C1 segment of cervical spinal cord (tissue), 14 donors: ENCODE measurements around the gene UBE2L5.
A peak's percentile ranks its signal among the peaks of the same experiment; 100 is the strongest.

ENCODE experiments used
- DNase-seq, 14 donors: peaks; one replicate each; lab custom pipeline; 2025; lab: John Stamatoyannopoulos, UW

Gene UBE2L5

GRCh38 chr13:30422054-30422839, at the start of gene UBE2L5:
UBE2L5 (plus strand) TSS chr13:30422493; CDS start chr13:30427991, 5,498 bp downstream.
- peak in 13 of 14 donors; percentile 9 to 86 (median 64) for DNase-seq

GRCh38 chr13:30373727-30374126, 48.6 kb upstream of the UBE2L5 start:
- DNase-seq: no peak

DNA sequence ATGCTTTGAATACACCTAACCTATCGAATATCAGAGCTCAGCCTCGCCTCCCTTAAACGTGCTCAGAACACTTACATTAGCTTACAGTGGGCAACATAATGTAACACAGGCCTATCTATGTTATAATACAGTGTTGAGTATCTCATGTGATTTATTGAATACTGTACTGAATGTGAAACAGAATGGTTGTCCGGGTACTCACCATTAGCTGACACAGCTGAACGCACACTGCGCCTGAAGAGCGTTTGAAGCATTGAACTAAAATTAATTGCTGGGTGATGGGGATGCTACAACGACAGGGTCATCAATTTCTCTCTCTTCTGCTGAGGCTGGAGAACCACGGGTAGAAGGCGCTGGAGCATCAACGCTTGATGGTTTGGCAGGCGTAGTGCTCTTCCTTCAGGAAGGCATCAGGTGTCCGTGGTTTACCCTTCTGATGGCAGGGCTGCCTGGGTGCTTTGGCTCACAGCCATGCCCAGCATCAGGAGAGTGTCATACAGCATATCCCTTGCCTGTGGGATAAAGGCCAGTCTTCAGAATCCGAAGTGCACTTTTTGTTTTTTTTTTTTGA, 46.9 kb upstream of the UBE2L5 start:
- no peak for DNase-seq

- DNase-seq: no peak
These were observed 45.6 kb upstream of the UBE2L5 start for GRCh38 chr13:30376426-30377311.

DNA sequence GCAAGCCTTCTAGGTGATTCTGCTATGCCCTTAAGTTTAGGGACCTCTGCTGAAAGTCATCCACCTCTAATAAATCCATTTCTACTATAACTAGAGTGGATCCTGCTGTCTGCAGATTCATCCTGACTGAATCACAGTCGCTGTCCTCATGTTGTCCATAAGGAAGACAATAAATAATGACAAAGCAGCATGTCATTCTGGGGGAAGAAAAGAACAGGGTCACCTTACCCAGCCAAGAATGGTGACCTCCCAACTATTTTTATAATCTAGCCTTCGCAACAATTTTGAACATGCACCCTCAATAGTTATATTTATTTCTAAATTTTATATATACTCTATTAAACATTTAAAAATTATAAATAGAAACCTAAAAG, 45.0 kb upstream of the UBE2L5 start:
- no peak for DNase-seq

DNA sequence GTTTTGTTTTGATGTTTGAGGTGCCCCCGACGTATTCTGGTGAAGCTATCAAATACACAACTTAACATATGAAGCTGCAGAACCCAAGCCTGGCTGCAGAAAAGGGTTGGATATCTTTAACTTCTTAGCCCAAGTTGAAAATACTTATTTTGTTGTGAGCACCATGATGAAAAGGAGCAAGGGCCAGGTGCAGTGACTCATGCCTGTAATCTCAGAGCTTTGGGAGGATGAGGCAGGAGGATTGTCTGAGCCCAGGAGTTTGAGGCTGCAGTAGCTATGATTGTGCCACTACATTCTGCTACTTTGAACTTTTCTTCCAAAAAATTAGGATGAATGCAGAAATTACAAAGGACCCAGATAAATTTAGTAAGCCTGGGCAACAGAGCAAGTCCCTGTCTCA, 44.1 kb upstream of the UBE2L5 start:
- DNase-seq: no peak

- DNase-seq: no peak
These were observed 41.2 kb upstream of the UBE2L5 start for GRCh38 chr13:30381049-30381448.

DNA sequence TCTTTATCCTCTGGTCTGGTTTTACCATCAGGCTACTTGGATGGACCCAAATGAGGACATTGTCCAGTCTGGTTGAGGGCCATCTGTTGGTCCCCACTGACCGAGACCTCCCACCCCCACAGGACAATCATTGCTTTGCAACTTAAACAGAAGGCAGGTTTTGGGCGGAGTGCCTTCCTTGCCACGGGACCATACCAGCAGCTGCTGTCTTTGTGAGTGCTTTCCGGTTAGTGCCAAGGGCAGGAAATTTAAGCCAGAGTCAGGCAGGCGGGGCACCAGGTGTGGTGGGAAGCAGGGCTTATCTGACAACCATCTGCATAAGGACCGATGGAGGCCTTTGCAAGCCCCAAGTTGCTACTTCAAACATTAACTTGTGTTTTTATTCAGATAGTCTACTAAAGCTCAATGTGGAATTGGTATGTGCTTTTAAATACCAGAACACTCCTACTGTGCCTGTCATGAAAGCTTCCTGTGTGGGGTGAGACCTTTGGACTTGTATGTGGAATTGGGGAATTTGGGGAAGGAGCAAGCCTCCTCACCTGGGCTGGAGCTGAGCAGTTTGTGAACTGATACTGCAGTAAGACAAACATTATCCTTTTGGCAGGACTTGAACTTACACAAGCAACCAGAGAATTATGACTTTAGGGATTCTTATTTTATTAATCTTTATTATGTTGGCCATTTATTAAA, 39.3 kb upstream of the UBE2L5 start:
- no peak for DNase-seq

GRCh38 chr13:30388406-30389283, 33.6 kb upstream of the UBE2L5 start:
- DNase-seq: no peak

GRCh38 chr13:30391956-30392680, 30.2 kb upstream of the UBE2L5 start:
- DNase-seq: no peak

GRCh38 chr13:30392681-30393045, 29.6 kb upstream of the UBE2L5 start:
- DNase-seq: no peak

GRCh38 chr13:30394751-30395191, 27.5 kb upstream of the UBE2L5 start:
- DNase-seq: no peak

- peak; percentile 18 to 85 (median 77) for DNase-seq
These were observed 26.8 kb upstream of the UBE2L5 start for GRCh38 chr13:30395192-30396158.

DNA sequence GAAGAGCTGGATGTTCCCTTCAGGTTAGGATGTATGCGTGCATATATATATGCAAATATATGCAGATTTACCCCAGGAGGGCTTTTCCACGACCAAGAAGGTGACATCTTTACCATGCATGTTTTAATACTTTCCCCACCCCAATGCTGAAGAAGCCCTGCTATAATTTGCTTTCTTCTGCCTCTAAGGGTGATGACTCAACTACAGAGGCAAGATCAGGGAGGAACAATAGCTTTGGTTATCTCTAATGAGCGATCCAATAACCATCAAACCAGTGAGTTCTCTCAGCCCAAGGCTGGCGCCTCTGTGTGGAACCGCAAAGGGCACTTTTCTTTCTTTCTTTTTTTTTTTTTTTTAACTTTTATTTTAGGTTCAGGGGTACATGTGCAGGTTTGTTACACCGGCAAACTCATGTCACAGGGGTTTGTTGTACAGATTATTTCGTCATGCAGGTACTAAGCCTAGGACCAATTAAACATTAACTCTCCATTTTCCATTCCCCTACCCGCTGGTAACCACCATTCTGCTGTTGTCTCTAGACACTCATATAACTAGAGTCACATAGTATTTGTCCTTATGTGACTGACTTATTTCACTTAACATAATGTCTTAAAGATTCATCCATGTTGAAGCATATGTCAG, 25.7 kb upstream of the UBE2L5 start:
- DNase-seq: no peak

GRCh38 chr13:30398601-30399072, 23.7 kb upstream of the UBE2L5 start:
- peak in 2 of 14 donors; percentile 5 to 7 for DNase-seq

GRCh38 chr13:30400376-30400775, 21.9 kb upstream of the UBE2L5 start:
- DNase-seq: no peak

DNA sequence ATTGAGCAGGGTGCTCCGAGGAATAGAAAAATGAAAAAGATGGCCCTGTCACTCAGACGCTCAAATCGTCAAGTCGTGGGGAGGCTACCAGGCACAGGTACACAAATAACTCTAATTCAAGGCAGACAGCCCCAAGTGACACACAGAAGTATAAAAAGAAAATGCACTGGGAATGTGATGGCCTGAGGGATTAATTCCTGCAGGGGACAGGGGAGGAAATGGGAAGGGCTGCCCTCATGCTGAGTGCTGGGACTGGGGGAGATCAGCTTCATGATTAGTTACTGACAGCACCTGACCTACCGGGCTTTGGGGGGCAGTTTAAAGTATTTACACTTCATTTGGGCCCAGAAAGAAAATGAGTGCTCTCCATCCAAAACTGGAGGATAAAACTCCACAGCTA, 20.9 kb upstream of the UBE2L5 start:
- DNase-seq: no peak

DNA sequence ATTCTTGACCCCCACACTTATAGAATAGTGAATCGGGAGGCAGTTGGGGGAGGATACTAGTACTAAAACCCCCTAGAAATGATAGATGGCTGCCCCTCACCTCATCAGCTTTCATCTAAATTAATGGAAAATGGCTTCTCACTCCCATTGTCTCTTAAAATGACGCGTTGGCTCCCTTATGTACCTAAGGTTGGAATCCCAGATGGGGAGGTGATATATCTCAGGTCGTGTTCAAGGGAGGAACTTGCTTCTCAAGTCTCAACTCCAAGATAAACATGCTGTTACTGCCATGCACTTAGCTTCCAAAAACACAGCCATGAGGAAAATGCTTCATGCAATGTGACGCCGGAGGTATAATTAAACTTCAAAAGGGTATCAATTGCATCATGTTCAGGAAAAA, 18.8 kb upstream of the UBE2L5 start:
- no peak for DNase-seq
